GM19395 (cell line): Measurements from ENCODE around the gene OR4B1.
"Not testable (repeated sequence)": the region's sequence is repeated elsewhere in the genome, so short reads cannot be mapped to it uniquely, and the experiment has no call there.

ENCODE experiments used
- ATAC-seq: cut with Tn5 transposase; IDR thresholded peaks from one replicate; pipeline ENCODE4 v1.9.1; 2021; ENCODE audit warnings: mild to moderate bottlenecking, moderate library complexity; ENCODE audit not compliant: unreplicated experiment

The OR4B1 gene

GRCh38 chr11:48216510-48216909 lies at the start of gene OR4B1:
Gene OR4B1 (plus strand): TSS chr11:48216810. CDS start chr11:48216810, 0 bp downstream.
- ATAC-seq: no peak

GRCh38 chr11:48167380-48167779 lies 49.2 kb upstream of the OR4B1 start:
- ATAC-seq: no peak

- no peak for ATAC-seq
Observed at GRCh38 chr11:48168815-48169214, 47.8 kb upstream of the OR4B1 start.

- no peak for ATAC-seq
Observed at GRCh38 chr11:48169259-48169658, 47.4 kb upstream of the OR4B1 start.

- ATAC-seq: no peak
Observed at GRCh38 chr11:48169717-48170116, 46.9 kb upstream of the OR4B1 start.

GRCh38 chr11:48170241-48171233 lies 46.1 kb upstream of the OR4B1 start:
- no peak for ATAC-seq

- peak; percentile 78 for ATAC-seq
Observed at GRCh38 chr11:48172818-48173609, 43.6 kb upstream of the OR4B1 start.

- ATAC-seq: no peak
Observed at GRCh38 chr11:48177661-48178060, 38.9 kb upstream of the OR4B1 start.

- no peak for ATAC-seq
Observed at GRCh38 chr11:48180627-48181026, 36.0 kb upstream of the OR4B1 start.

- ATAC-seq: no peak
Observed at GRCh38 chr11:48182860-48183526, 33.6 kb upstream of the OR4B1 start.

- no peak for ATAC-seq
Observed at GRCh38 chr11:48184452-48184851, 32.2 kb upstream of the OR4B1 start.

GRCh38 chr11:48190906-48191654 lies 25.5 kb upstream of the OR4B1 start:
- ATAC-seq: not testable (repeated sequence)

- no peak for ATAC-seq
Observed at GRCh38 chr11:48193876-48194275, 22.7 kb upstream of the OR4B1 start.

GRCh38 chr11:48207881-48208280 lies 8.7 kb upstream of the OR4B1 start:
- ATAC-seq: no peak

- ATAC-seq: no peak
Observed at GRCh38 chr11:48210052-48210451, 6.6 kb upstream of the OR4B1 start.

- no peak for ATAC-seq
Observed at GRCh38 chr11:48228761-48229160, 12.2 kb downstream of the OR4B1 start.

- ATAC-seq: not testable (repeated sequence)
Observed at GRCh38 chr11:48230057-48230456, 13.4 kb downstream of the OR4B1 start.

GRCh38 chr11:48237727-48238126 lies 21.1 kb downstream of the OR4B1 start:
- ATAC-seq: no peak

- no peak for ATAC-seq
Observed at GRCh38 chr11:48242501-48242900, 25.9 kb downstream of the OR4B1 start.

GRCh38 chr11:48244804-48245203 lies 28.2 kb downstream of the OR4B1 start, which contains the start of gene OR4X2:
Gene OR4X2 (plus strand): TSS chr11:48245104. CDS start chr11:48245104, 0 bp downstream.
- ATAC-seq: no peak
